RWPE1 (cell line): ENCODE measurements around the gene CCDC92B.
"Not testable (repeated sequence)": the region's sequence is repeated elsewhere in the genome, so short reads cannot be mapped to it uniquely, and the experiment has no call there.

Experiments used
- CTCF ChIA-PET: fragments of 350-600 bp; sonication (Branson Sonifier 250); formaldehyde crosslinking; extraction: SDS; loops from one replicate; lab custom pipeline; 2021; lab: Yijun Ruan, JAX
- POLR2A ChIA-PET: fragments of 400-600 bp; formaldehyde crosslinking; extraction: SDS; loops from one replicate; lab custom pipeline; 2020; ENCODE audit warnings: antibody characterized with exemption; ENCODE audit not compliant: low non-redundant PET; lab: Yijun Ruan, JAX
- DNase-seq: peaks from one replicate; pipeline ENCODE4 v3.0.0; 2012; ENCODE audit warnings: low spot score
- H3K27ac ChIP-seq: fragments of 450-650 bp; 2 replicates; pipeline ENCODE4 v1.5.1; 2017
- TF ChIP-seq, protein P1 (sequence below): fragments of 450-650 bp; conservative IDR thresholded peaks from 2 replicates; pipeline ENCODE4 v1.5.1; 2017; ENCODE audit warnings: low read depth, mild to moderate bottlenecking

Gene CCDC92B

GRCh38 chr17:2680961-2681360, 68.5 kb downstream of the CCDC92B start:
- TF ChIP-seq, protein P1, sequence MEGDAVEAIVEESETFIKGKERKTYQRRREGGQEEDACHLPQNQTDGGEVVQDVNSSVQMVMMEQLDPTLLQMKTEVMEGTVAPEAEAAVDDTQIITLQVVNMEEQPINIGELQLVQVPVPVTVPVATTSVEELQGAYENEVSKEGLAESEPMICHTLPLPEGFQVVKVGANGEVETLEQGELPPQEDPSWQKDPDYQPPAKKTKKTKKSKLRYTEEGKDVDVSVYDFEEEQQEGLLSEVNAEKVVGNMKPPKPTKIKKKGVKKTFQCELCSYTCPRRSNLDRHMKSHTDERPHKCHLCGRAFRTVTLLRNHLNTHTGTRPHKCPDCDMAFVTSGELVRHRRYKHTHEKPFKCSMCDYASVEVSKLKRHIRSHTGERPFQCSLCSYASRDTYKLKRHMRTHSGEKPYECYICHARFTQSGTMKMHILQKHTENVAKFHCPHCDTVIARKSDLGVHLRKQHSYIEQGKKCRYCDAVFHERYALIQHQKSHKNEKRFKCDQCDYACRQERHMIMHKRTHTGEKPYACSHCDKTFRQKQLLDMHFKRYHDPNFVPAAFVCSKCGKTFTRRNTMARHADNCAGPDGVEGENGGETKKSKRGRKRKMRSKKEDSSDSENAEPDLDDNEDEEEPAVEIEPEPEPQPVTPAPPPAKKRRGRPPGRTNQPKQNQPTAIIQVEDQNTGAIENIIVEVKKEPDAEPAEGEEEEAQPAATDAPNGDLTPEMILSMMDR = no peak
- ChIA-PET CTCF (interaction anchor here (0.6 kb wide), 1 partner anchor 179 kb away, joined by 5 read pairs; no protein-coding TSS in a partner anchor), POLR2A (no interaction called here)
- H3K27ac ChIP-seq = no peak overlapping the region
- DNase-seq = no peak

DNA sequence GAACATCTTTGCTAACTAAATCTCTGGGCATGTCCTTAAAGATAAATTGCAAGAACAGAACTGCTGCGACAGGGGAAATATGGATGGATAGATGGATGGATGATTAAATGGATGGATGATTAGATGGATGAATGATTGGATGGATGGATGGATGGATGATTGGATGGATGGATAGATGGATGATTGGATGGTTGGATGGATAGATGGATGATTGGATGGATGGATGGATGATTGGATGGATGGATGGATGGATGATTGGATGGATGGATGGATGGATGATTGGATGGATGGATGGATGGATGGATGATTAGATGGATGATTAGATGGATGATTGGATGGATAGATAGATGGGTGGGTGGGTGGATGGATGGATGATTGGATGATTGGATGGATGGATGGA, 70.2 kb downstream of the CCDC92B start:
- POLR2A ChIA-PET, H3K27ac ChIP-seq, CTCF ChIA-PET, DNase-seq: not testable (repeated sequence)
